ENCODE data around the gene SHPK. TPM values are rescaled to one million over a fixed set of nuclear protein-coding genes. Genes with fewer than 3 reads are reported as not detected.

The SHPK gene
- polyA plus RNA-seq, 3 donors: 15.4 to 16.5 (median 15.7) TPM

DNA sequence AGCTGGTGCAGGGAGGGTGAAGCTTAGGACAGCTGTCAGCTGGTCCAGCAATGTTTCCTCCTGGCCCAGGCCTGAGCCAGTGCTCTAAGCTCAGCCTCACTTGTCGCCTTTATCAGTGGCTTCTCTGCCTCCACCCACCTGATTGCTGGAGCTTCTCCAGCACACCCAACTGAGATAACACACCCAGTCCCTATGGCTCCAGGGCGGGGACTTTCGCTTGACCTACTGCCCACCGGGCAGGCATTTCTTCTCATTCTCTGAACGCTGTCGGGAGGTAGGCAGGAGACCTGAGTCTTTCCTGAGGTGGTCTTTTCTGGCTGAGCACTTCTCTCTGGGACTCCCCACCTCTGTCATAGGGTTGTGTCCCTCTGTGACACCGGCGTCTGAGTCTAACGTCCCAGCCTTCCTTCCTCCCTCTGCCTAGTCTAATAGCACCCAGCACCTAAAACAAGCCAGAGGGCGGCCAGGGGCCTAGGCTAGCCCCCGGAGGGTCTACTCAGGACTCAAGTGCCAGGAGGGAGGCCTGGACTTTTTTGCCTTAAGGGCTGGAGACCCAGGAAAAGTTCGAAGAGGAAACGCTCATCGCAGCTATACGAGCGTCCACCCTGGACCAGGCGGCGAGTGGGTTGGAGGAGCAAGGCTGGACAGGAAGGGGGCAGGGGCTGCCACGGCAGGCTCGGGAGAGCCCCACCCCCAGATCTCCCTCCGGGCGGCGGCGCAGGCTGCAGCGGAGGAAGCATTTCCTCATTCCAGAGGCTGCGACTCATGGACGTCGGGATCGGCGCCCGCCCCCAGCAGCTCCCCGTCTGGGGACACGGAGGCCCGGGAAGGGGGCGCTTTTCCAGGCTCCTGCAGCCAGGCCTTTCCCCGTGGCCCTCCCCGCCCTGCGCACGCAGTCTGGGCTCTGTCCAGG, 31.6 kb upstream of the SHPK start:
- DNase-seq (ENCODE audit: extremely low read depth in 1 of 11, low read depth in 9 of 11, low spot score in 4 of 11): peak; percentile 64 to 86 (median 79)

DNA sequence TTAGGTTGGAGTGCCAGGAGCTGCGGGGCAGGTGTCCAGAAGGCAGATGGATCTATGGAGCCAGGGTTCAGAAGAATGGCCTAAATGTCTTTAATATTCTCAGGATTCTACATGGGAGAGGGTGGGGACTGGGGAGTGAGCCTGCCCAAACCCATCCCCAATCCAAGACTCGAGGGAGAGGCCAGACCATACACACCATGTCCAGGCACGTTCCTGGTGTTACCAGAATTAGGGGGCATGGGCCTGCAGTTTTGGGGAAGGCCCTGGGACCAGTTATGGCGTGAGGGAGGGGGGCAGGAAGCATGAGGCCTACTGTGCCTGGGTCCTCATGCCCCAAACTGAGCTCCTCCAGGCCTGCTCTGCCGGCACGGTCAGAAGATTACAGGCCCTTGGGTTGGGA, 30.5 kb upstream of the SHPK start:
- DNase-seq (ENCODE audit: extremely low read depth in 1 of 11, low read depth in 9 of 11, low spot score in 4 of 11): no peak

DNA sequence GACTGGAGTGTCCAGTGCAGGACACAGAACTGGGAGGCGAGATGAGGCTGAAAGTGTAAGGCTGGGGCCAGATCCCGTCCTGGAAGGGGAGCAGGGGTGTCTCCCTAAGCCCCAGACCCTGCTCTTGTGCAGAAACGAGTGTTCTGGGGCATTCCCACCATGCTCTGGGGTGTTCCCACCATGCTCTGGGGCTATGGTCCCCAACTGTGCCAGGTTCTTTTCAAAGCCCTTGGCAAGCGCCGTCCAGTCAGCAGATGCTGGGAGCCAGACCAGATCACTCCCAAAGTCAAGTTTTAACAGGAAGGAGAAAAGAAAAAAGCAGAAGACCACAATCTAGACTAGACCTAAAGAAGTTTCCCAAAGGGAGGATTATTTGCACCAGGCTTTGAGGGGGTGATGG, 29.8 kb upstream of the SHPK start:
- no peak for DNase-seq (ENCODE audit: extremely low read depth in 1 of 11, low read depth in 9 of 11, low spot score in 4 of 11)

DNA sequence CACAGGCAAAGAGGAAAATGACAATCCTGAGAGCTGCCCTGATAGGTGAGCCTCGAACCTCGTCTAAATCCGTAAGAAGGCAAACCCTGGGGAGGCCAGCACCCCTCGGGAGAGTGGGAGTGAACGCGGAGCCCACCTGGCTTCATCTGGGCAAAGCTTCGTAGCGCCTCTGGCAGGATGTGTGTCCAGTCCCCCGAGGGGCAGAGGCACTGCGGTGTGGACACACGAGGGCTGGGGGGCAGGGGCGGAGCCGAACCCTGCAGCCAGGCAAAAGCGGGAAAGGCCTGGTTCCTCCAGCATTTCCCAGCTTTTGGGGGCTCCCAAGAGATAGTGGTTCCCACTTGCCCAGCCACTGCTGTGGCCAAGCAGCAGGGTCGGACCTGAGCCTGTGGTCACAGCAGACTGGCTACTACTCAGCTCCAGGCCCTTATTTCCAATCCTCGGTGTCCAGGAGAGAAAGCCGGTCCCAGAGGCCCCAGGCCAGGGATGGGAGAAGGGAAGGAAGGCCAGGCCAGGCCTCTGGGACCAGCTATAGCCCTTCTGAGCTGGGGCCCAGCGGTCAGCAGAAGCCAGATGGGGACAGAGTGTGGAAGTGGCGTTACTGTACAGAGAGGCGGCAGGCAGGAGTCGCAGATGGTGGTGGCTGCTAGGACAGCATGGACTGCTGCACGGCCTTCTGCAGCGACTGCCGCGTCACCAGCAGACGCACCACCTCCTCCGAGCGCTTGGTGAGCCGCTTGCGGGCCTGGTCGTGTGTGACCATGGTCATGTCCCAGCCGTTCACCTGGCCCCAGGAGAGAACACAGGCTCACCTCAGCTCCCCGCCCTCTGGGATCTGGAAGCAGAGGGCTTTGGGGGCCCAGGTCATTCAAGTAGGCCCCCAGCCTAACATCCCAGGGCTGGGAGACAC, 27.3 kb upstream of the SHPK start:
- DNase-seq (ENCODE audit: extremely low read depth in 1 of 11, low read depth in 9 of 11, low spot score in 4 of 11): no peak

DNA sequence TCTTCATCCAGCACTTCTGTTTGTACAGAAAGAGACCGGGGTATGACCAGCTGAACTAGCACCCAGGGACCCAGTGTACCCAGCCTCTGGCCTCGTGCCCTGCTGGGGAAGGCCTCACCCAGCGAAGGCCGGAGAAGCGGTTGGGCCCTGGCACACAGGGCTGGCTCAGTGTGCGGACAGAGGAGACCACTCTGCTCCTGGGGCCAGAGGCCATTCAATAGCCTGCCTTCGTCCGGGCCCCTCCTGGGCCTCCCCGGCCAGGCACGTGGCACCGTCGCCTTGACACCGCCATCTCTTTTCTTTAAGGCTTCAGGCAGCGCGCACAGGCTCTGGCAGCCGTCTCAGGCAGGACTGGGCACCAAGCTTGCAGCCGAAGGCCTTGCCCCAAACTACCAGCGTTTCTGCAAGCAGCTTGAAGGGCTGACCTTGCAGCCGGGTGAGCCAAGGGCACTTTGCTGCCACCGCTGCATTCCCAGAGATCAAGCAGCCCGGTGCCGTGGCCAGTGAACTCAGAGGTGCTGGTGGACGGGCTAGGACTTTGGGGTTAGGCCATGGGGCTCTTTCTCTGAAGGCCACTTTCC, 24.4 kb upstream of the SHPK start:
- no peak for DNase-seq (ENCODE audit: extremely low read depth in 1 of 11, low read depth in 9 of 11, low spot score in 4 of 11)

DNA sequence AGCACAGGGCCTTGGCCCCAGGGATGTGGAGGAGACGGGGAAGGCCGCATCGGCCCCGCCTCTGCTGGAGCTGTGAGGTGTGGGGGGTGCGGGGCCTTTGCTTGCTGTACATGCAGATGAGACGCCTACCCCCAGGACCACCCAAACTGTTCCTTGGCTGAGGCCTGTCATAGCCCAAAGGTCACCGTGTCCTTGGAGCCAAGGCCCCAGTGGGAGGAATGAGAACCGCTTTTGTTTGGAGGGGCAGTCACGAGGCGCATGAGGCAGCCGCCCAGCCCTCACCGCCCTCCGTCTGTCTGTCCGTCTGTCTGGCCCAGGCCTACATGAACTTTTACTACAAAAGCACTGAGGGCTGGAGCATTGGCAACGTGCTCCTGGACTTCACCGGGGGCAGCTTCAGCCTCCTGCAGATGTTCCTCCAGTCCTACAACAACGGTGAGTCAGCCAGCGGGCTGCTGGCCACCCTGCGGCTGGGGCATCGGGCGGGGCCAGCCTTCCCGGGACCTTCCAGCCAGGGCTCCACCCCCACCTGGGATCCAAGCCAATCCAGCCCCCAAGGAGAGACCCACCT, 23.6 kb upstream of the SHPK start:
- no peak for DNase-seq (ENCODE audit: extremely low read depth in 1 of 11, low read depth in 9 of 11, low spot score in 4 of 11)

DNA sequence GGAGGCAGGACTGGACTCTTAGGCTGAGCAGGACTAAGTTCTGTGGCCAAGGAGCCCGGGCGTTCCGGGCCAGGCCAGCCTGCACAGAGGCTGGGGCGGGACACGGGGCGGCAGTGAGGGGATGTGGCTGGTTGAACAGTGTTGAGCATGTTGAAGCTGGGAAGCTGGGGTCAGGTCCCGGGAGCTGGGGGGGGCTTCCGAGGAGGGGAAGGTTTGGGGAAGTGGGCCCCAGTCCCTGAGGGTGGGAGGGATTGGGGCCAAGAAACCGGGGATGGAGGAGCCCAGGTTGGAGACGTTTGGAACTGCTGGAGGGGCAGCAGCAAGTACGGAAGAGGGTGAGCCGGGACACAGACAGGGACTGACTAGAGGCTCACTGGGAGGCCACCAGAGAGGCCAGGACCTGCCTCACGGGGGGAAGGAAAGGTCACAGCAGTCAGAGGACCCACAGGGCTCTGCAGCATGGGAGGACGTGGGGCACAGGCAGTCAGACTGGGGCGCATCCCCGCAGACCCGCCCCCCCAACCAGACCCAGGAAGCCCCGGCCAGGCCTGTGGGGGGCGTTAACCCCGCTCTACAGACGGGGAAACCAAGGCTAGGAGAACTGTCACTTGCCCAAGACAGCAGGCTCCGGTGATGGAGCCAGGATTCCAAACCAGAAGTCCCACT, 22.9 kb upstream of the SHPK start:
- DNase-seq (ENCODE audit: extremely low read depth in 1 of 11, low read depth in 9 of 11, low spot score in 4 of 11): no peak

DNA sequence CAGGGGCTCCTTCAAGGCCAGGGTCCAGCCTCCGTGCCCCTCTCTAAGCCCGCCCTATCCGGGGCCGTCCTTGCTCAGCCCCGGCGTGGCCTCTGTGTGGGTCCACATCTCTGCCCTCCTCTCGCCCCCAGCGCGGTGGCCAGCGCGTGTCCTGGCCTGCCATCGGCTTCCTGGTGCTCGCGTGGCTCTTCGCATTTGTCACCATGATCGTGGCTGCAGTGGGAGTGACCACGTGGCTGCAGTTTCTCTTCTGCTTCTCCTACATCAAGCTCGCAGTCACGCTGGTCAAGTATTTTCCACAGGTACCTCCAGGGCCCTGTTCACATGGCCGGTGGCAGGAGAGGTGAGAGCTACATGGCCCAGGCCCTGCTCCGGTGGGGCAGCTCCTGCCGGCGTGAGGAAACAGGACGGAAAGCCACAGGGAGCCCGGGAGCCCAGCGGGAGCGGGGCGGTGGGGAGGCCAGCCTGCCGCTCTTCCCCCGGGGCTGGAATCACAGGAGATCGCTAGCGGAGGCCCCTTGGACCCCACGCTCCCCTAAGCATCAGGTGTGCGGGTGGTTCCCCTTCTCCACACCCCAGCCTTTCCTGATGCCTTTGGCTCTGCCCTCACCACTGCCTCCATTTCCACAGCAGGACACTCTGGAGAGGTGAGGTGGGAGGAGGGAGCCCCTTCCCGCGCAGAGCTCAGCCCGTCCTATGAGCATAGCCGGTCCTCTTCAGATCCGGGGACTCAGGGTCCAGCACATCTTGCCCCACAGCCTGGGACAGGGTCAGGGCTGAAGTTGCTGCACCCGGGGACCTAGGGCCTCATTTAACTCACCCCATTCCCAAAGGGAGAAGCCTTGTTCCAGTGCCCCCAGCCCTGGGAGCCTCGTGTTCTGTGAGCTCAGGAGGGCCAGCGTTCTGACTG, 22.1 kb upstream of the SHPK start:
- DNase-seq (ENCODE audit: extremely low read depth in 1 of 11, low read depth in 9 of 11, low spot score in 4 of 11): no peak

DNA sequence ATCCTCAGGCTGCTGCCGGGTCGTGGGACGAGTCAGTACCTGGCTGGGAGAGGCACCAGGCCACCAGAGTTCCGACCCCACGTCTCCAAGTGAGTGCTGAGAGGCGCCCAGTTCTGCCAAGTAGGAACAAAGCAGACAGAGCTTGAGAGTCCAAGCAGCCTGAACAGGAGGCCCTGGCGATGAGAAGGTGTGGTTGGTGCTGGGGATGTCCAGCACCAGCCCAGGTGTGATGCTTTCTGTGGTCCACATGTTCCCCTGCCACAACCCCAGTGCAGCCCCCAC, 21.5 kb upstream of the SHPK start:
- no peak for DNase-seq (ENCODE audit: extremely low read depth in 1 of 11, low read depth in 9 of 11, low spot score in 4 of 11)

DNA sequence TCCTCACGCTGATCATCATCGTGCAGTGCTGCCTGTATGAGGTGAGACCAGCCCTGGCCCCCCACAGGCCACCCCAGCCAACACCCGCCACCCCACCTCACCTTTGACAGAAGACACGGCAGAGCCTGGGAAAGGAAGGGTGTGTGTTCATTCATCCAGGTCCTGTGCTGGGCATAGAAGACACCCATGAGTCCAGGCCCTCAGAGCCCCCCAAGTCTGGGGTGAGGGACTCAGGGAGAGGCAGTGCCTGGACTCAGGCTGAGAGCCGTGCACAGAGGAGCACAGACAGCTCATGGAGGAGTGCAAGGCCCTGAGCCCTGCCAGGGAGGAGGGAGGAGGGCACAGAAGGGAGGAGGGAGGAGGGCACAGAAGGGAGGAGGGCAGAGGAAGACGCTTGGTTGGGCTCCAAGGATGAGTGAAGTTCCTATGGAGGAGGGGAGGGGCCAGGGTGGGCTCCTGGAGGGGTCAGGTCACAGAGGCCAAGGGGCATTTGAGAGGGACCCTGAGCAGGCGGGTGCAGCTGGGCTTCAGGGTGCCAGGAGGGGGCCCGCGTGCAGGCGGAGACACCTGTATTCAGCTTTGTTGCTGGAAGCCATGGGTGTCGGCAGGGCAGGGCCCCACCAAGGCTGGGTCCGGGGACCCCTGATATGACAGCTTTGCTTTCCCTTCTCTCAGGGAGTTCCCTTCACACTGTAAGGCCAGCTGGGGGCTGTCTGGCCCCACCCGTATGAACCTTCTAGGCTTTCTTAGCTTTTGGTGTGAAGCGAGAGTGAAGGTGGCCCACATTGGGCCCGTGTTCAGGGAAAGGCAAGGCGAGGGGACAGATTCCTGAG, 20.9 kb upstream of the SHPK start:
- DNase-seq (ENCODE audit: extremely low read depth in 1 of 11, low read depth in 9 of 11, low spot score in 4 of 11): no peak

DNA sequence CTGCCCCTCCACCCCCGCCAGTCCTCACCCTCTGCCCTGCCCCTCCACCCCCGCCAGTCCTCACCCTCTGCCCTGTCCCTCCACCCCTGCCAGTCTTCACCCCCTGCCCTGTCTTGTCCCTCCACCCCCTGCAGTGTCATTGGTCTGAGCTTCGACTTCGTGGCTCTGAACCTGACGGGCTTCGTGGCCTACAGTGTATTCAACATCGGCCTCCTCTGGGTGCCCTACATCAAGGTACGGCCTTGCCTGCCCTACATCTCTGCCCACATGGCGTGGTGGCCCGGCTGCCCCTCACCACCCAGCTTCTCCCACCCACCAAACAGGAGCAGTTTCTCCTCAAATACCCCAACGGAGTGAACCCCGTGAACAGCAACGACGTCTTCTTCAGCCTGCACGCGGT, 20.3 kb upstream of the SHPK start:
- DNase-seq (ENCODE audit: extremely low read depth in 1 of 11, low read depth in 9 of 11, low spot score in 4 of 11): no peak

DNA sequence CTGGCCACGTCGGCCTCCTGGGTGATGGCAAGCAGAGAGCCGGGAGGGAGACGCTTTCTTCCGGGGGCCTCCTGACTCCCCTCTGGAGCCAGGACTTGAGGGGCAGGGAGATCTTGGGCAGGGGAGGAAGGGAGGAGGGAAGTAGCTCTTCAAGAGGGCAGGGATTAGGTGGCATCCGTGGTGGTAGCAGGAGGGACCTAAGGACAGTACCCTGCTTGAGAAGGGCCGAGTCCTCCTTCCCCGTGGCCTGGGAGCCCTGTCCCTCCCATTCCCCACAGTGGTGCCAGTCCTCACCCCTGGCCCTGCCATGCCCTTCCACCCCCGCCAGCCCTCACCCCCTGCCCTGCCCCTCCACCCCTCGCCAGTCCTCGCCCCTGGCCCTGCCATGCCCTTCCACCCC, 19.7 kb upstream of the SHPK start:
- no peak for DNase-seq (ENCODE audit: extremely low read depth in 1 of 11, low read depth in 9 of 11, low spot score in 4 of 11)

DNA sequence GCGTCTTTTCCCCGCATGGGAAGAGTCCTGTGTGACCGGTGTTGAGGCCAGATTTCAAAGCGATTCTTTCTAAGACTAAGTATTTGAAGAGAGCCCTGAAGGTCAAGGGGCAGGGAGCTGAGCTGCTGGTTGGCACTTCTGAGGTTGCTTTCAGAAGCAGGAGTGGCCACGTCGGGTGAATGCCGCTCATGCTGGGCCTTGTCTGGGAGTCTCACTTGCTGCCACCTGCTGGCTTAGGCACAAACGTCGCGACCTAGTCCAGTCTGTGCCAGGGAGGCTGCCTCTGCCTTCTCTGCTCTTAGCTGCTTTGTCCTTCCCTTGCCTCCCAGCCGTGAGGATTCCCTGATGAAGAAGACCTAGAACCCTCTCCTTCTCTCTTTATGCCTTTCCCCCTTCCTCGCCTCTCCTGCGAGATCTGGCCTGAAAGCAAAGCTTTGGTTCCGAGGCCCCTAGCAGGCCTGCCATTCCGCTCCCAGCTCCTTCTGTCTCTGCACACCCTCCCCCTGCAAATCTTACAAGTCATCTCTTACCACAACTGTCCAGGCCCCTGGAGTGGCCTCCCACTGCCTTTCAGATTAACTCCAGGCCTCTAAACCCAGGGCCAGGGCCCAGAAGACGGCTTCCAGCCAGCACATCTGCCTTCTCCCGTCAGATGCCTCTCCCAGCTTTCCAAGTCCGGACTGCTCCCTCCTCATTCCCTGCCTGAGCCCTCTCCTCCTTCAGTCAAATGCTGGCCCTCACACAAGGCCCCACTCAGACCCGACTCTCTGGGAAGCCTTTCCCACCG, 11.9 kb upstream of the SHPK start:
- peak in 1 of 11 donors; percentile 43 for DNase-seq (ENCODE audit: extremely low read depth in 1 of 11, low read depth in 9 of 11, low spot score in 4 of 11)

DNA sequence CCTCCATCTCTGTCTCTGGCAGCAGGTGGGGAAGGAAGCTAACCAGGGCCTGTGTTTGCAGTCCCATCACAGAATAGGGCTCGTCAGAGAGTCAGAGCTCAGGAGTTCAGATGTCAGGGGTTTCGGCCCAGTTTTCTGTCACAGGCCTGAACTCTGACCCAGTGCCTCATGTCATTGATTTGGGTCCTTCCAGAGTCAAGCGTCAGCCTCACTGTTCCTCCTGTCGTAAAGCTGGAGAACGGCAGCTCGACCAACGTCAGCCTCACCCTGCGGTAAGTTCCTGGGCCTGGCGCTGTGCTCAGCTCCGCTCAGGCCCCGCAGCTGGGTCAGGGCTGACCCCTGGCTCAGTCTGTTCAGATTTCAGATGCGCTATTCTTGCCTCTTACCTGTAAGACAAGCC, 11.2 kb upstream of the SHPK start:
- no peak for DNase-seq (ENCODE audit: extremely low read depth in 1 of 11, low read depth in 9 of 11, low spot score in 4 of 11)

DNA sequence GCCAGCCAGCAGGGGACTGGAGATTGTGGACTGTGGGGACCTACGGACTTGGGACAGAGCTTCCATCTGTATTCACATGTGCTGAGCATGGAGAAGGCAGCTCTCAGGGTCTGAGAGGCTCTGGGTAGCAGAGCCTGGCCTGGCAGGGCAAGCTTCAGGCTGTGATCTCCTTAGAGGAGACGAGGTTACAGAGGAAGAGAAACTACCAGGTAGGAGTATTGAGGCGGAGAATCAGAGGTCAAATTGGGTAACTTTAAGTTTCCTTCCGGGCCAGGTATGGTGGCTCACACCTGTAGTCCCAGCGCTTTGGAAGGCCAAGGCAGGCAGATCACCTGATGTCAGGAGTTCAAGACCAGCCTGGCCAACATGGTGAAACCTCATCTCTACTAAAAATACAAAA, 9.3 kb upstream of the SHPK start:
- no peak for DNase-seq (ENCODE audit: extremely low read depth in 1 of 11, low read depth in 9 of 11, low spot score in 4 of 11)

DNA sequence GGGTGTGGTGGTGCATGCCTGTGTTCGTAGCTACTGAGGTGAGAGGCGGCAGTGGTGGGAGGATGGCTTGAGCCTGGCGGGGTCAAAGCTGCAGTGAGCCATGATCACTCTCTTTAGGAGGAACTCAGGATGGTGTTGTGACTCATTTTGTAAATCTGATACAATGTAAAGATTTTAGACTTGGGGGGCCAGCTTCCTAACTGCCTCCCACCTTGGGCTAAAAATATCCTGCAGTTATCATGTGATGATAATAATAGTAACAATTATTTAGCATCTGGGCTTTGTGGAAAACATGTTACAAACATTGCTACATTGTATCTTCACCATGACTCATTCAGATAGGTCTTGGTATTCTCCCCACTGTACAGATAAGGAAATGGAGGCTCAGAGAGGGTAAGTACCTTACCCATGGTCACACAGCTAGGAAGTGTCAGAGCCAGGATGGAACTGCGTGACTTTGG, 7.9 kb upstream of the SHPK start:
- no peak for DNase-seq (ENCODE audit: extremely low read depth in 1 of 11, low read depth in 9 of 11, low spot score in 4 of 11)

Measured in renal cortex interstitium (tissue), 11 donors.